Mesothelial cell of epicardium (in vitro differentiated cells): ENCODE data around the gene PREX1. TPM values are rescaled to one million over a fixed set of nuclear protein-coding genes. Genes with fewer than 3 reads are reported as not detected.

Experiments used
- DNase-seq, 2 experiments: peaks; one replicate each; pipeline ENCODE4 v3.0.0; 2021; ENCODE audit warnings: low spot score in 2 of 2; ENCODE audit not compliant: unreplicated experiment in 2 of 2
- H3K27ac Mint-ChIP-seq: 2 replicates; pipeline ENCODE4 v1.8.0; 2021; ENCODE audit warnings: mixed read lengths
- H3K27me3 Mint-ChIP-seq: 2 replicates; pipeline ENCODE4 v1.8.0; 2021; ENCODE audit warnings: low read depth, mixed read lengths
- H3K36me3 Mint-ChIP-seq: 2 replicates; pipeline ENCODE4 v1.8.0; 2021; ENCODE audit warnings: mixed read lengths
- H3K4me1 Mint-ChIP-seq: 2 replicates; pipeline ENCODE4 v1.8.0; 2021; ENCODE audit warnings: mixed read lengths
- H3K4me3 Mint-ChIP-seq: 2 replicates; pipeline ENCODE4 v1.8.0; 2021; ENCODE audit warnings: mild to moderate bottlenecking, moderate library complexity, mixed read lengths
- H3K9me3 Mint-ChIP-seq: 2 replicates; pipeline ENCODE4 v1.8.0; 2021; ENCODE audit warnings: mixed read lengths
- CTCF ChIP-seq: fragments of 200-600 bp; sonication (generic); IDR thresholded peaks from one replicate; pipeline ENCODE4 v1.5.0; 2021; ENCODE audit warnings: antibody characterized with exemption; ENCODE audit not compliant: unreplicated experiment
- total RNA-seq: library from RNA; stranded (reverse); gene quantifications from 3 replicates; pipeline ENCODE4 v1.2.1, GENCODE V29; 2021

PREX1 gene
- total RNA-seq, 1 donor from 2014 or later, result 8.3 TPM

GRCh38 chr20:48622421-48622820 is 205.4 kb downstream of the PREX1 start:
- DNase-seq, result no peak
- Mint-ChIP-seq H3K9me3 (no peaks in the 10 kb centered on the region), H3K27me3 (peaks cover 2% of the 10 kb centered on the region), H3K27ac (peak overlapping the region; percentile 49), H3K4me3 (no peak overlapping the region), H3K36me3 (no peaks in the 10 kb centered on the region), H3K4me1 (peaks cover 23% of the 10 kb centered on the region)
- TF ChIP-seq CTCF, result no peak

- H3K4me3 Mint-ChIP-seq, result peak overlapping the region; percentile 71
- H3K27ac Mint-ChIP-seq, result no peak overlapping the region
- peaks cover 2% of the 10 kb centered on the region for H3K27me3 Mint-ChIP-seq
- no peak for DNase-seq
- no peaks in the 10 kb centered on the region for H3K9me3 Mint-ChIP-seq
- no peaks in the 10 kb centered on the region for H3K36me3 Mint-ChIP-seq
- no peak for TF ChIP-seq CTCF
- H3K4me1 Mint-ChIP-seq, result peaks cover 23% of the 10 kb centered on the region
These were observed 206.3 kb downstream of the PREX1 start for GRCh38 chr20:48621376-48622078.

- no peaks in the 10 kb centered on the region for H3K36me3 Mint-ChIP-seq
- peak; percentile 92 for TF ChIP-seq CTCF
- H3K27ac Mint-ChIP-seq, result peak overlapping the region; percentile 83
- peaks cover 2% of the 10 kb centered on the region for H3K27me3 Mint-ChIP-seq
- H3K4me1 Mint-ChIP-seq, result peaks cover 23% of the 10 kb centered on the region
- H3K4me3 Mint-ChIP-seq, result peak overlapping the region; percentile 71
- DNase-seq, result peak; percentile 92 to 98
- no peaks in the 10 kb centered on the region for H3K9me3 Mint-ChIP-seq
These were observed 207.1 kb downstream of the PREX1 start for GRCh38 chr20:48620507-48621375.

GRCh38 chr20:48620154-48620506 is 207.7 kb downstream of the PREX1 start:
- no peak for TF ChIP-seq CTCF
- H3K36me3 Mint-ChIP-seq, result no peaks in the 10 kb centered on the region
- H3K4me1 Mint-ChIP-seq, result peaks cover 23% of the 10 kb centered on the region

GRCh38 chr20:48619126-48620101 is 208.4 kb downstream of the PREX1 start:
- H3K9me3 Mint-ChIP-seq, result no peaks in the 10 kb centered on the region
- H3K27me3 Mint-ChIP-seq, result peaks cover 2% of the 10 kb centered on the region
- H3K27ac Mint-ChIP-seq, result no peak overlapping the region
- H3K4me1 Mint-ChIP-seq, result peaks cover 23% of the 10 kb centered on the region
- no peaks in the 10 kb centered on the region for H3K36me3 Mint-ChIP-seq
- no peak for TF ChIP-seq CTCF
- no peak overlapping the region for H3K4me3 Mint-ChIP-seq
- DNase-seq, result no peak

More at GRCh38 chr20:48620154-48620506, 207.7 kb downstream of the PREX1 start:
- Mint-ChIP-seq H3K27me3 (peaks cover 2% of the 10 kb centered on the region), H3K4me3 (peak overlapping the region; percentile 71), H3K9me3 (no peaks in the 10 kb centered on the region), H3K27ac (no peak overlapping the region)
- DNase-seq, result no peak
